Measurements from ENCODE around the gene EXOC2. TPM values are rescaled to one million over a fixed set of nuclear protein-coding genes. Genes with fewer than 3 reads are reported as not detected.

The EXOC2 gene, protein sequence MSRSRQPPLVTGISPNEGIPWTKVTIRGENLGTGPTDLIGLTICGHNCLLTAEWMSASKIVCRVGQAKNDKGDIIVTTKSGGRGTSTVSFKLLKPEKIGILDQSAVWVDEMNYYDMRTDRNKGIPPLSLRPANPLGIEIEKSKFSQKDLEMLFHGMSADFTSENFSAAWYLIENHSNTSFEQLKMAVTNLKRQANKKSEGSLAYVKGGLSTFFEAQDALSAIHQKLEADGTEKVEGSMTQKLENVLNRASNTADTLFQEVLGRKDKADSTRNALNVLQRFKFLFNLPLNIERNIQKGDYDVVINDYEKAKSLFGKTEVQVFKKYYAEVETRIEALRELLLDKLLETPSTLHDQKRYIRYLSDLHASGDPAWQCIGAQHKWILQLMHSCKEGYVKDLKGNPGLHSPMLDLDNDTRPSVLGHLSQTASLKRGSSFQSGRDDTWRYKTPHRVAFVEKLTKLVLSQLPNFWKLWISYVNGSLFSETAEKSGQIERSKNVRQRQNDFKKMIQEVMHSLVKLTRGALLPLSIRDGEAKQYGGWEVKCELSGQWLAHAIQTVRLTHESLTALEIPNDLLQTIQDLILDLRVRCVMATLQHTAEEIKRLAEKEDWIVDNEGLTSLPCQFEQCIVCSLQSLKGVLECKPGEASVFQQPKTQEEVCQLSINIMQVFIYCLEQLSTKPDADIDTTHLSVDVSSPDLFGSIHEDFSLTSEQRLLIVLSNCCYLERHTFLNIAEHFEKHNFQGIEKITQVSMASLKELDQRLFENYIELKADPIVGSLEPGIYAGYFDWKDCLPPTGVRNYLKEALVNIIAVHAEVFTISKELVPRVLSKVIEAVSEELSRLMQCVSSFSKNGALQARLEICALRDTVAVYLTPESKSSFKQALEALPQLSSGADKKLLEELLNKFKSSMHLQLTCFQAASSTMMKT
- 10 to 100 TPM; 19.7 to 37.3 (median 26.5) TPM for total RNA-seq

DNA sequence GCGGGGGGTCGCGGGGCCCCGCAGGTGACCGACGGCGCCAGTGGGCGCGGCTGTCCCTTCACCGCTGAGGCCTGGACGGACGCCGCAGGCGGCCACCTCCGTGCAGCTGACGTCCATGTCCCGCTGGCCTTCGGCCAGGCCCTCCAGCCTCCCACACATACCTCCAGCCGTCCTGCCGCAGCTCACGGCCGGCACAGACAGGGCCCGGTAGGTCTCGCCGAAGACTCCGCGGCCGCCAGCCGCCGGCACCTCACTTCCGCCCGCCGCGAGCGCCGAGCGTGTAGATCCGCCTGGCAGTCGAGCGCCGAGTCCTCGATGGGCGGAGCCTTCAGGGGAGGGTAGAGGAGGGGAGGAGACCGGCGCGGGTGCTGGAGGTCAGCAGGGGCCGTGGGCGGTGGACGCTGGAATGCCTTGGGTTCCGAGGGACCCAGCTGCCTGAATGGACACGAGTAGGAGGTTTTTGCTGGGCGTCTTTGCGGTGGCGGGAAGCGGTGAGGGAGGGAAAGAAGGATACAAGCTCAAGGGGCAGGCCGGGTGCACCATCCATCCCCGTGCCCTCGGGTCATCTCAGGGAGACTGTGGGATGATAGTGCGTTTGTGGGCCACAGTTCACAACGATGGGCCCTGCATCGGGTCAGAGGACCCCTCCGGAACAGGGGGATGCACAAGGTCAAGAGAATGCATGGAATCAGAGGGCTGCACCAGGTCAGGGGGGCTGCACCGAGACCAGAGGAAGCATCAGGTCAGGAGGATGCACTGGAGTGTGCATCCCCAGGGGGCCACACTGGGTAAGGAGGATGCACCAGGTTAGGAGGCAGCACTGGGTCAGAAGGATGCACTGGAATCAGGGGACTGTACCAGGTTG lies at the start of gene EXOC2:
Gene EXOC2 (minus strand): TSS at position 282 of the 865 bp plus-strand sequence. CDS start 55,321 bp downstream, outside the sequence.
- peak; percentile 60 to 84 for DNase-seq (ENCODE audit: low spot score in 2 of 2)
- Histone ChIP-seq H3K36me3 (no peaks in the 10 kb centered on the region), H3K27me3 (no peaks in the 10 kb centered on the region), H3K4me3 (peak within 1 kb of the TSS; percentile 88 to 99 (median 96)), H3K27ac (peak within 1 kb of the TSS; percentile 77 to 88), H3K9me3 (no peaks in the 10 kb centered on the region), H3K4me1 (peaks cover 0 to 2% of the 10 kb centered on the region in 2 donors)
- intact Hi-C loops (cut with DNase I; ENCODE audit: low total_unique reads) = no loop called here
- peak; percentile 39 to 81 (median 81) for TF ChIP-seq POLR2AphosphoS5 (IDR thresholded peaks at IDR 0.05)
- no peak for TF ChIP-seq CTCF (IDR thresholded peaks at IDR 0.05)

GRCh38 chr6:741410-742339 lies 48.7 kb upstream of the EXOC2 start:
- H3K27ac ChIP-seq = no peak overlapping the region
- no peaks in the 10 kb centered on the region for H3K27me3 ChIP-seq
- H3K4me3 ChIP-seq = no peak overlapping the region

DNA sequence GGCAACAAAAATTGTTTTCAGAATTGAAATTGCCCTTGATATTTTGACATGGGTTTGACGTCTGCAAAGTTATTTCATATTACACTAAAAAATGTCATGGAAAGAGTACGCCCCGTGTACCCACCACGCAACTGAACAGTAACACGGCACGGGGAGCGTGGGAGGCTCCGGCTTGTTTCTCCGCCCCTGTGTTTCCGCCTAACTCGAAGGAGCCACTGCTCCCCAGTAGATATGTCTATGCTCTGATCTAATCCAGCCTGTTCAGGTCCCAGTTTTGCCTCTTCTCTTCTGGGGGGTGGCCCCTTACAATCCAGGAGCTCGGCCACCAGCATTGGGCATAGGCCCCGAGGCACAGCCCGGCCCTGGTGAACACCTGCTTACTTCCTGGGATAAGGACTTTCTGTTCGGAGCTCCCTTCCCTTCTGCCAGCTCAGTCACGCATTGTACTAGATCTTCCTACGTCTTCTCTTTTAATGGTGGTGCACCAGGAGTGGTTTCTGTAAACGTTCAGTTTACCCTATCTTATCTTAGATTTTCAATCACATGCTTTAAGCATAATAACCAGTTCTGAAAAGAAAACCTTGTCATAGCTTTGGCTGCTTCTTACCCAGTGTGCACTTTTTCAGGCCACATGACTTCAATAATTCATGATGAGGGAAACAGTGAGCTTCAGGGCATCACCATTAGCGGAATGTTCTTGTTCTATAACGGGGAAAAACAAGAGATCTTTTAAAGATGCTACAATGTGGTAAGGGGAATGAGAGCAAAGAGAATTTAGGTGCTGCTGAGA lies 43.9 kb upstream of the EXOC2 start:
- Histone ChIP-seq H3K4me3 (no peak overlapping the region), H3K9me3 (no peaks in the 10 kb centered on the region), H3K27ac (no peak overlapping the region), H3K27me3 (no peaks in the 10 kb centered on the region), H3K4me1 (no peaks in the 10 kb centered on the region), H3K36me3 (no peaks in the 10 kb centered on the region)
- TF ChIP-seq POLR2AphosphoS5 (IDR thresholded peaks at IDR 0.05) (no peak), POLR2A (IDR thresholded peaks at IDR 0.05) (no peak), CTCF (IDR thresholded peaks at IDR 0.05) (no peak)
- intact Hi-C loops (cut with DNase I; ENCODE audit: low total_unique reads) = no loop called here
- no peak for DNase-seq (ENCODE audit: low spot score in 2 of 2)

More at GRCh38 chr6:741410-742339, 48.7 kb upstream of the EXOC2 start:
- Histone ChIP-seq H3K4me1 (no peaks in the 10 kb centered on the region), H3K36me3 (no peaks in the 10 kb centered on the region), H3K9me3 (no peaks in the 10 kb centered on the region)
- intact Hi-C loops (cut with DNase I; ENCODE audit: low total_unique reads) = loop anchor here (2.0 kb wide), 1 partner anchor 49 kb away; no protein-coding TSS in a partner anchor
- no peak for DNase-seq (ENCODE audit: low spot score in 2 of 2)
- TF ChIP-seq POLR2A (IDR thresholded peaks at IDR 0.05) (no peak), POLR2AphosphoS5 (IDR thresholded peaks at IDR 0.05) (no peak), CTCF (IDR thresholded peaks at IDR 0.05) (no peak)

Data from breast epithelium (tissue), 4 donors.